ENCODE results near the gene PRTG. TPM values are rescaled to one million over a fixed set of nuclear protein-coding genes. Genes with fewer than 3 reads are reported as not detected.
A peak's percentile ranks its signal among the peaks of the same experiment; 100 is the strongest.

Gene PRTG
- total and polyA plus RNA-seq, 2 of the 13 experiments (the other 11 are each of a cell fraction or from before 2014, with no cell fraction given): 13.2 to 22.3 TPM

DNA sequence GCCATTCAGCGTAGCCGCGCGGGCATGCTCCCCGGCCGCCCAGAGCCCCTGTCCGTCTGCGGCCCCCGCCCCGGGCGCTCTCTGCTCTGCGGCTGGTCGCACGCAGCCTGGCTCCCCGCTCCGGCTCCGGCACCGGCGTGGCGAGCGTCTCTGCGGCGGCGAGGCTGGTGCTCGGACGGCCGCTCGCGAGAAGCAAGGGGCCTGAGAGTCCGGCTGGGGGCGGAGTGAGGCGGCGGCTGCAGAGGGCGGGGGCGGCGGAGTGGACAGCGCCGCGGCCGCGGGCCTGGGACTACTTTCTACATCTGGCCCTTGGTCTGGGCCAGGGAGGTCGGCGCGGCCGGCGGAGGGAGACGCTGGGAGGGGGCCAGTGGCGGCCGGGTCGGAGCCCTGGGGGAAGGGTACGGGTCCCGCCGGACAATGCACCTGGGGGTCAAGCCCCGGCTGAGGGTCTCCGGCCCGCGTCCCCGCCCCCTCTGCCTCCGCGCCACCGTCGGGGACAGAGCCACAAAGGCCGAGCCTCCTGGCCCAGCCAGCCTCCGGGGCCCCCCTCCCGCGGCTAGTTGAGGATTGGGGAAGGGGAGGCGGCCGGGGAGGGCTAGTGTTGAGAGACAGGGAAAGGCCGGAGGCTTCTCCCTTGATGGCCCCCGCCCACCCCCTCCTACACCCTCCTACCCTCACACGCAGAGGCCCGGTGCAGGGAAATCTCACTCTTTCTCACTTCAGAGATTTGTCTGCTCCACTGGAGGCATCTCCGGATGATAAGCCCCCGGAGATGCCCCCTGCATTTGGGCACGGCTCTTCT lies at the start of gene PRTG (continued):
- TF ChIP-seq SP4 (CRISPR knock-in tag; IDR thresholded peaks at IDR 0.05) (peak; percentile 82; the same call in 1 of the 2 replicates), KDM1A (CRISPR knock-in tag; IDR thresholded peaks at IDR 0.05) (no peak), CEBPG (CRISPR knock-in tag; IDR thresholded peaks at IDR 0.05) (no peak), MAF1 (CRISPR knock-in tag; IDR thresholded peaks at IDR 0.05; ENCODE audit: borderline replicate concordance) (peak; percentile 77), NR3C1 (CRISPR knock-in tag; IDR thresholded peaks at IDR 0.05) (no peak), NFYC (CRISPR knock-in tag; IDR thresholded peaks at IDR 0.05) (no peak), TARDBP (CRISPR knock-in tag; IDR thresholded peaks at IDR 0.05) (peak; percentile 51; the same call in 1 of the 2 replicates), RBM22 (optimal IDR thresholded peaks at IDR 0.05; ENCODE audit: low read length) (no peak), NONO (IDR thresholded peaks at IDR 0.05) (no peak), NONO (CRISPR knock-in tag; conservative IDR thresholded peaks at IDR 0.05) (peak; percentile 14; the same call in 1 of the 2 replicates), ZNF263 (CRISPR knock-in tag; IDR thresholded peaks at IDR 0.05) (no peak), SMAD1 (CRISPR knock-in tag; IDR thresholded peaks at IDR 0.05; ENCODE audit: borderline replicate concordance, low read depth) (peak; percentile 53; the same call in 1 of the 2 replicates), ZNF7 (CRISPR knock-in tag; IDR thresholded peaks at IDR 0.05) (no peak), ZNF335 (CRISPR knock-in tag; IDR thresholded peaks at IDR 0.05) (no peak), BHLHE40 (IDR thresholded peaks at IDR 0.05; ENCODE audit: low read length) (no peak), PHB2 (IDR thresholded peaks at IDR 0.05; ENCODE audit: partially characterized antibody) (no peak), ZNF230 (CRISPR knock-in tag; IDR thresholded peaks at IDR 0.05) (no peak), IKZF1 (IDR thresholded peaks at IDR 0.05) (no peak), ETV6 (CRISPR knock-in tag; conservative IDR thresholded peaks at IDR 0.05) (peak; percentile 67; the same call in 1 of the 2 replicates), AKNA (CRISPR knock-in tag; IDR thresholded peaks at IDR 0.05; ENCODE audit: borderline replicate concordance) (no peak), EZH2 (conservative IDR thresholded peaks at IDR 0.05; ENCODE audit: low read depth, low read length) (no peak), FOSL1 (CRISPR knock-in tag; IDR thresholded peaks at IDR 0.05; ENCODE audit: borderline replicate concordance) (peak; percentile 11; the same call in 1 of the 2 replicates), HNRNPL (IDR thresholded peaks at IDR 0.05; ENCODE audit: low read depth, low read length) (no peak), RFXANK (CRISPR knock-in tag; IDR thresholded peaks at IDR 0.05) (no peak)
- TF ChIP-seq, protein P1, sequence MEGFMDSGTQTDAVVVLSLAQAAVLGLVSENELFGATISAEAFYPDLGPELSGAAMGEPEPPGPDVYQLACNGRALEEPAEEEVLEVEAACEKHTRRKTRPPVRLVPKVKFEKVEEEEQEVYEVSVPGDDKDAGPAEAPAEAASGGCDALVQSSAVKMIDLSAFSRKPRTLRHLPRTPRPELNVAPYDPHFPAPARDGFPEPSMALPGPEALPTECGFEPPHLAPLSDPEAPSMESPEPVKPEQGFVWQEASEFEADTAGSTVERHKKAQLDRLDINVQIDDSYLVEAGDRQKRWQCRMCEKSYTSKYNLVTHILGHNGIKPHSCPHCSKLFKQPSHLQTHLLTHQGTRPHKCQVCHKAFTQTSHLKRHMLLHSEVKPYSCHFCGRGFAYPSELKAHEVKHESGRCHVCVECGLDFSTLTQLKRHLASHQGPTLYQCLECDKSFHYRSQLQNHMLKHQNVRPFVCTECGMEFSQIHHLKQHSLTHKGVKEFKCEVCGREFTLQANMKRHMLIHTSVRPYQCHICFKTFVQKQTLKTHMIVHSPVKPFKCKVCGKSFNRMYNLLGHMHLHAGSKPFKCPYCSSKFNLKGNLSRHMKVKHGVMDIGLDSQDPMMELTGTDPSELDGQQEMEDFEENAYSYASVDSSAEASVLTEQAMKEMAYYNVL (CRISPR knock-in tag; IDR thresholded peaks at IDR 0.05; ENCODE audit: borderline replicate concordance): no peak; the same call in 1 of the 2 replicates
- TF ChIP-seq, protein P2, sequence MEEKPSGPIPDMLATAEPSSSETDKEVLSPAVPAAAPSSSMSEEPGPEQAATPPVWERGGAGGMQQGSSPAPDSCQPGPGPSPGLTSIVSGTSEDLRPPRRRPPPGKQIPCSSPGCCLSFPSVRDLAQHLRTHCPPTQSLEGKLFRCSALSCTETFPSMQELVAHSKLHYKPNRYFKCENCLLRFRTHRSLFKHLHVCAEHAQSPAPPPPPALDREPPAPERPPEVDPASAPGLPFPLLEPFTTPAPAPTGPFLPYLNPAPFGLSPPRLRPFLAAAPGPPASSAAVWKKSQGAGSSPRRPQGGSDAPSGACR (CRISPR knock-in tag; IDR thresholded peaks at IDR 0.05): no peak

All from HepG2 (cell line).